Neuronal stem cell (in vitro differentiated cells): Measurements from ENCODE around the gene ADCY2.
A peak's percentile ranks its signal among the peaks of the same experiment; 100 is the strongest.

ENCODE experiments used
- DNase-seq: peaks from one replicate; pipeline ENCODE4 v3.0.0-alpha.2; 2013; ENCODE audit warnings: low spot score
- H2AFZ ChIP-seq: one replicate; pipeline ENCODE4 v1.6.1; 2013; ENCODE audit warnings: mild to moderate bottlenecking, low read length, inconsistent platforms
- H2AK5ac ChIP-seq: 2 replicates; pipeline ENCODE4 v1.6.1; 2013; ENCODE audit warnings: low read depth, mild to moderate bottlenecking, inconsistent platforms, low read length, moderate library complexity, mixed read lengths
- H2BK120ac ChIP-seq: 2 replicates; pipeline ENCODE4 v1.6.1; 2013; ENCODE audit warnings: low read depth, mild to moderate bottlenecking, inconsistent platforms, low read length, moderate library complexity, mixed read lengths
- H2BK12ac ChIP-seq: one replicate; pipeline ENCODE4 v1.6.1; 2013; ENCODE audit warnings: low read length, inconsistent platforms
- H2BK15ac ChIP-seq: 2 replicates; pipeline ENCODE4 v1.6.1; 2013; ENCODE audit warnings: mild to moderate bottlenecking, low read length, inconsistent platforms, mixed read lengths
- H2BK5ac ChIP-seq: one replicate; pipeline ENCODE4 v1.6.1; 2013; ENCODE audit warnings: inconsistent platforms, mild to moderate bottlenecking, low read length, moderate library complexity
- H3K14ac ChIP-seq: one replicate; pipeline ENCODE4 v1.6.1; 2013; ENCODE audit warnings: low read length, inconsistent platforms
- H3K18ac ChIP-seq: 2 replicates; pipeline ENCODE4 v1.6.1; 2013; ENCODE audit warnings: low read length, inconsistent platforms
- H3K23ac ChIP-seq: 2 replicates; pipeline ENCODE4 v1.6.1; 2013; ENCODE audit warnings: low read depth, mild to moderate bottlenecking, mixed read lengths, low read length, inconsistent platforms; ENCODE audit not compliant: poor library complexity
- H3K27ac ChIP-seq: replicated peaks from 3 replicates; pipeline ENCODE4 v1.5.1; 2013; ENCODE audit warnings: low read length, inconsistent platforms
- H3K27me3 ChIP-seq, 3 experiments: 2 replicates each; pipeline ENCODE4 v1.6.1; 2013; ENCODE audit warnings: low read length in 3 of 3, mild to moderate bottlenecking in 2 of 3, inconsistent platforms in 1 of 3, low read depth in 1 of 3, mixed read lengths in 1 of 3, moderate library complexity in 1 of 3; ENCODE audit not compliant: control insufficient read depth in 3 of 3, insufficient read depth in 3 of 3
- H3K36me3 ChIP-seq, 2 donors: replicated peaks in 1 of 2; 2 replicates each; pipeline ENCODE4 v1.6.1; 2013; ENCODE audit warnings: low read length in 2 of 2; ENCODE audit not compliant: control insufficient read depth in 2 of 2, insufficient read depth in 2 of 2
- H3K4ac ChIP-seq: 2 replicates; pipeline ENCODE4 v1.6.1; 2013; ENCODE audit warnings: inconsistent platforms, mild to moderate bottlenecking, low read length, moderate library complexity
- H3K4me1 ChIP-seq, 2 donors: 1 replicate in 1 of 2; 2 replicates in 1 of 2; pipeline ENCODE4 v1.6.1; 2013; ENCODE audit warnings: low read length in 2 of 2, low read depth in 1 of 2; ENCODE audit not compliant: control insufficient read depth in 2 of 2, insufficient read depth in 1 of 2
- H3K4me2 ChIP-seq: one replicate; pipeline ENCODE4 v1.6.1; 2013; ENCODE audit warnings: mild to moderate bottlenecking, low read length, inconsistent platforms; ENCODE audit not compliant: insufficient read depth, poor library complexity, severe bottlenecking
- H3K4me3 ChIP-seq, 2 donors: 2 replicates each; pipeline ENCODE4 v1.5.1; 2013; ENCODE audit warnings: low read length in 2 of 2, mild to moderate bottlenecking in 2 of 2, inconsistent platforms in 1 of 2, moderate library complexity in 1 of 2
- H3K79me1 ChIP-seq: one replicate; pipeline ENCODE4 v1.6.1; 2013; ENCODE audit warnings: low read depth, mild to moderate bottlenecking, inconsistent platforms, low read length, moderate library complexity
- H3K9ac ChIP-seq: one replicate; pipeline ENCODE4 v1.6.1; 2013; ENCODE audit warnings: mild to moderate bottlenecking, low read depth, low read length, inconsistent platforms; ENCODE audit not compliant: poor library complexity
- H3K9me3 ChIP-seq, 2 donors: replicated peaks in 1 of 2; 2 replicates each; pipeline versions ENCODE3 to v1.6.1; 2013; ENCODE audit warnings: low read length in 2 of 2, mild to moderate bottlenecking in 2 of 2, inconsistent platforms in 1 of 2, low read depth in 1 of 2, mixed read lengths in 1 of 2, moderate library complexity in 1 of 2; ENCODE audit not compliant: control insufficient read depth in 2 of 2, insufficient read depth in 1 of 2
- H4K8ac ChIP-seq: one replicate; pipeline ENCODE4 v1.6.1; 2013; ENCODE audit warnings: low read depth, mild to moderate bottlenecking, inconsistent platforms, low read length, moderate library complexity
- H4K91ac ChIP-seq: one replicate; pipeline ENCODE4 v1.6.1; 2013; ENCODE audit warnings: low read length, low read depth, mild to moderate bottlenecking, inconsistent platforms; ENCODE audit not compliant: poor library complexity
- WGBS, 2 donors: extraction: QIAGEN DNeasy Blood & Tissue Kit; methylation state at CpG; one replicate each; pipeline ENCODE4 v1.1.7; 2013; ENCODE audit warnings: missing lambda C conversion rate in 2 of 2, mixed read lengths in 1 of 2; ENCODE audit not compliant: insufficient read length in 2 of 2, insufficient replicate concordance in 1 of 2; ENCODE audit errors: extremely low coverage in 2 of 2; 5-methylcytosine and 5-hydroxymethylcytosine counted together

The ADCY2 gene

GRCh38 chr5:7823594-7823993 lies 427.7 kb downstream of the ADCY2 start:
- H3K9me3 ChIP-seq, result no peaks in the 10 kb centered on the region
- no peak overlapping the region for H2AK5ac ChIP-seq
- H3K9ac ChIP-seq, result no peak overlapping the region
- H3K36me3 ChIP-seq, result no peaks in the 10 kb centered on the region
- H4K8ac ChIP-seq, result no peak overlapping the region
- WGBS, 2 donors, result no CpG with 5 or more reads among the region's 8 CpGs
- no peak overlapping the region for H3K18ac ChIP-seq
- H2AFZ ChIP-seq, result no peak overlapping the region
- no peak overlapping the region for H3K23ac ChIP-seq
- H3K4me2 ChIP-seq, result no peak overlapping the region
- no peak overlapping the region for H3K27ac ChIP-seq
- no peaks in the 10 kb centered on the region for H3K27me3 ChIP-seq
- H2BK5ac ChIP-seq, result no peak overlapping the region
- H3K14ac ChIP-seq, result no peak overlapping the region
- no peak overlapping the region for H3K4me3 ChIP-seq
- H3K79me1 ChIP-seq, result peaks cover 2% of the 10 kb centered on the region
- peaks cover 0 to 2% of the 10 kb centered on the region in 2 donors for H3K4me1 ChIP-seq
- no peak overlapping the region for H2BK15ac ChIP-seq
- no peak for DNase-seq
- no peak overlapping the region for H2BK12ac ChIP-seq
- H4K91ac ChIP-seq, result no peak overlapping the region
- H2BK120ac ChIP-seq, result no peak overlapping the region
- no peak overlapping the region for H3K4ac ChIP-seq

GRCh38 chr5:7824995-7825394 lies 429.1 kb downstream of the ADCY2 start:
- Histone ChIP-seq H2AK5ac (peak overlapping the region; percentile 25), H2AFZ (no peak overlapping the region), H3K4me1 (peaks cover 0 to 2% of the 10 kb centered on the region in 2 donors), H3K27me3 (no peaks in the 10 kb centered on the region), H2BK120ac (no peak overlapping the region), H3K9me3 (no peaks in the 10 kb centered on the region), H4K8ac (peak overlapping the region; percentile 32), H2BK12ac (peak overlapping the region; percentile 77), H3K79me1 (peaks cover 2% of the 10 kb centered on the region), H3K4me3 (peak overlapping the region in 1 of 2 donors; percentile 37), H3K4me2 (no peak overlapping the region), H3K9ac (peak overlapping the region; percentile 65), H2BK15ac (no peak overlapping the region), H3K4ac (no peak overlapping the region), H2BK5ac (no peak overlapping the region), H3K18ac (peak overlapping the region; percentile 57), H3K14ac (peak overlapping the region; percentile 57), H4K91ac (peak overlapping the region; percentile 76), H3K27ac (no peak overlapping the region), H3K36me3 (no peaks in the 10 kb centered on the region), H3K23ac (peak overlapping the region; percentile 82)
- DNase-seq, result no peak
- WGBS, 2 donors, result no CpG with 5 or more reads among the region's 18 CpGs

- Histone ChIP-seq H3K27me3 (no peaks in the 10 kb centered on the region), H4K91ac (no peak overlapping the region), H3K9me3 (no peaks in the 10 kb centered on the region), H3K9ac (peak overlapping the region; percentile 47), H4K8ac (no peak overlapping the region), H3K18ac (peak overlapping the region; percentile 78), H3K23ac (peak overlapping the region; percentile 67), H3K4me2 (no peak overlapping the region), H2BK12ac (no peak overlapping the region), H3K14ac (peak overlapping the region; percentile 41), H2BK15ac (no peak overlapping the region), H3K4ac (no peak overlapping the region), H3K4me3 (no peak overlapping the region), H3K4me1 (peaks cover 0 to 2% of the 10 kb centered on the region in 2 donors), H2AFZ (no peak overlapping the region), H3K27ac (no peak overlapping the region), H3K79me1 (peaks cover 2% of the 10 kb centered on the region), H2BK5ac (no peak overlapping the region), H2AK5ac (peak overlapping the region; percentile 40), H3K36me3 (no peaks in the 10 kb centered on the region), H2BK120ac (no peak overlapping the region)
- WGBS, 2 donors, result no CpG with 5 or more reads among the region's 11 CpGs
- no peak for DNase-seq
Observed at GRCh38 chr5:7825630-7826029, 429.7 kb downstream of the ADCY2 start.

- Histone ChIP-seq H3K4ac (no peak overlapping the region), H3K23ac (no peak overlapping the region), H2BK5ac (no peak overlapping the region), H3K4me2 (no peak overlapping the region), H2BK15ac (no peak overlapping the region), H3K14ac (no peak overlapping the region), H3K18ac (no peak overlapping the region), H3K36me3 (no peaks in the 10 kb centered on the region), H3K27me3 (no peaks in the 10 kb centered on the region), H2AFZ (no peak overlapping the region), H4K8ac (no peak overlapping the region), H3K9me3 (no peaks in the 10 kb centered on the region), H3K27ac (no peak overlapping the region), H3K4me3 (no peak overlapping the region), H2AK5ac (no peak overlapping the region), H4K91ac (no peak overlapping the region), H3K9ac (no peak overlapping the region), H2BK120ac (no peak overlapping the region), H2BK12ac (no peak overlapping the region), H3K79me1 (peaks cover 2% of the 10 kb centered on the region), H3K4me1 (peaks cover 0 to 2% of the 10 kb centered on the region in 2 donors)
- no CpG with 5 or more reads among the region's 6 CpGs for WGBS, 2 donors
- DNase-seq, result no peak
Observed at GRCh38 chr5:7827610-7828009, 431.7 kb downstream of the ADCY2 start.
